Astrocyte (in vitro differentiated cells and primary cell): ENCODE measurements around the gene SLC25A20.

Experiments
- EZH2 ChIP-seq: IDR thresholded peaks from 2 replicates; pipeline ENCODE4 v1.6.1; 2012; ENCODE audit warnings: mild to moderate bottlenecking, low read length, inconsistent platforms; ENCODE audit not compliant: insufficient read depth
- TF ChIP-seq, protein P1 (sequence below): IDR thresholded peaks from 2 replicates; pipeline ENCODE4 v1.5.1; 2011; ENCODE audit warnings: low read depth, mild to moderate bottlenecking, inconsistent platforms, low read length, moderate library complexity; ENCODE audit not compliant: insufficient read depth

DNA sequence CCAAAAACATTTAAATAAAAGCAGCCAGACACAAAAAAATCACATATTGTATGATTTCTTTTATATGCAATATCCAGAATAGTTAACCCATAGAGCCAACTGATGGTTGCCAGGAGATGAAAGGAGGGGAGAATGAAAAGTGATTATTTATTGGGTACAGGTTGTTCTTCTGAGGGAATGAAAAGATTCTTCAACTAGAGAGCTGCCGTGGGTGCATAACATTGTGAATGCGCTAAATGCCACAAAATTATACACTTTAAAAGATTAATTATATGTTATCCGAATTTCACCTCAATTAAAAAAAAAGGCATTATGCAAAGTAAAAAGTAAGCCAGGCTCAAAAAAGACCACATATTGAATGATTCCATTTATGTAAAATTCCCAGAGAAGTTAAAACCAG, 87.2 kb downstream of the SLC25A20 start:
- TF ChIP-seq, protein P1, sequence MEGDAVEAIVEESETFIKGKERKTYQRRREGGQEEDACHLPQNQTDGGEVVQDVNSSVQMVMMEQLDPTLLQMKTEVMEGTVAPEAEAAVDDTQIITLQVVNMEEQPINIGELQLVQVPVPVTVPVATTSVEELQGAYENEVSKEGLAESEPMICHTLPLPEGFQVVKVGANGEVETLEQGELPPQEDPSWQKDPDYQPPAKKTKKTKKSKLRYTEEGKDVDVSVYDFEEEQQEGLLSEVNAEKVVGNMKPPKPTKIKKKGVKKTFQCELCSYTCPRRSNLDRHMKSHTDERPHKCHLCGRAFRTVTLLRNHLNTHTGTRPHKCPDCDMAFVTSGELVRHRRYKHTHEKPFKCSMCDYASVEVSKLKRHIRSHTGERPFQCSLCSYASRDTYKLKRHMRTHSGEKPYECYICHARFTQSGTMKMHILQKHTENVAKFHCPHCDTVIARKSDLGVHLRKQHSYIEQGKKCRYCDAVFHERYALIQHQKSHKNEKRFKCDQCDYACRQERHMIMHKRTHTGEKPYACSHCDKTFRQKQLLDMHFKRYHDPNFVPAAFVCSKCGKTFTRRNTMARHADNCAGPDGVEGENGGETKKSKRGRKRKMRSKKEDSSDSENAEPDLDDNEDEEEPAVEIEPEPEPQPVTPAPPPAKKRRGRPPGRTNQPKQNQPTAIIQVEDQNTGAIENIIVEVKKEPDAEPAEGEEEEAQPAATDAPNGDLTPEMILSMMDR, result no peak
- no peak for TF ChIP-seq EZH2
